Breast epithelium (tissue), 3 donors: ENCODE measurements around the gene NEURL4.

ENCODE experiments used
- POLR2A ChIP-seq: fragments of 450-650 bp; IDR thresholded peaks from one replicate; pipeline ENCODE4 v1.6.1; 2016; ENCODE audit warnings: antibody characterized with exemption, mild to moderate bottlenecking, moderate library complexity
- POLR2AphosphoS5 ChIP-seq, 3 donors: sonication (generic); formaldehyde crosslinking; IDR thresholded peaks; one replicate each; pipeline ENCODE4 v1.6.1; 2017; ENCODE audit warnings: antibody characterized with exemption in 3 of 3
- TF ChIP-seq, protein P1 (sequence below), 3 donors: fragments of 450-650 bp; IDR thresholded peaks; one replicate each; pipeline ENCODE4 v1.5.1; 2016 to 2017; ENCODE audit warnings: antibody characterized with exemption in 3 of 3, mild to moderate bottlenecking in 3 of 3, moderate library complexity in 3 of 3

DNA sequence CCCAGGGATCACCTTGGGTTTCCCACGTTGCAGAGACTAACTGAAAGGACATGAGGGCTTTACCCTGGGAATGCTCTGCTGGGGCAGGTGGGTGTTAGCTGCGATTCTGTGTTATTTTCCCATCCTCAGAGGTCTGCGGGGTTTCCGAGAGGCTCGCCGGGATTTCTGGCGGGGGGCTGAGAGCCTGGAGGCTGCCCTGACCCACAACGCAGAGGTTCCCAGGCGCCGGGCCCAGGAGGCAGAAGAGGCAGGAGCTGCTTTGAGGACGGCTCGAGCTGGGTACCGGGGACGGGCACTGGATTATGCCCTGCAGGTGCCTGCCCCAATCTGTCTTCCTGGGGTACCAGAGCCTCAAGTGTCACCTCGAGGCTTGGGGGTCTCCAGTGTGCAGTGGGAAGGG is 14.1 kb upstream of the NEURL4 start:
- TF ChIP-seq, protein P1, sequence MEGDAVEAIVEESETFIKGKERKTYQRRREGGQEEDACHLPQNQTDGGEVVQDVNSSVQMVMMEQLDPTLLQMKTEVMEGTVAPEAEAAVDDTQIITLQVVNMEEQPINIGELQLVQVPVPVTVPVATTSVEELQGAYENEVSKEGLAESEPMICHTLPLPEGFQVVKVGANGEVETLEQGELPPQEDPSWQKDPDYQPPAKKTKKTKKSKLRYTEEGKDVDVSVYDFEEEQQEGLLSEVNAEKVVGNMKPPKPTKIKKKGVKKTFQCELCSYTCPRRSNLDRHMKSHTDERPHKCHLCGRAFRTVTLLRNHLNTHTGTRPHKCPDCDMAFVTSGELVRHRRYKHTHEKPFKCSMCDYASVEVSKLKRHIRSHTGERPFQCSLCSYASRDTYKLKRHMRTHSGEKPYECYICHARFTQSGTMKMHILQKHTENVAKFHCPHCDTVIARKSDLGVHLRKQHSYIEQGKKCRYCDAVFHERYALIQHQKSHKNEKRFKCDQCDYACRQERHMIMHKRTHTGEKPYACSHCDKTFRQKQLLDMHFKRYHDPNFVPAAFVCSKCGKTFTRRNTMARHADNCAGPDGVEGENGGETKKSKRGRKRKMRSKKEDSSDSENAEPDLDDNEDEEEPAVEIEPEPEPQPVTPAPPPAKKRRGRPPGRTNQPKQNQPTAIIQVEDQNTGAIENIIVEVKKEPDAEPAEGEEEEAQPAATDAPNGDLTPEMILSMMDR (IDR thresholded peaks at IDR 0.05) = no peak
- TF ChIP-seq POLR2A (no peak), POLR2AphosphoS5 (IDR thresholded peaks at IDR 0.05) (no peak)
